Right lobe of liver (tissue), 6 donors: ENCODE data around the gene MAP3K14. TPM values are rescaled to one million over a fixed set of nuclear protein-coding genes. Genes with fewer than 3 reads are reported as not detected.
A peak's percentile ranks its signal among the peaks of the same experiment; 100 is the strongest.

ENCODE experiments used
- ATAC-seq, 4 donors: fragments of 200-7000 bp; cut with Tn5 transposase; one replicate each; pipeline ENCODE4 v1.9.1; 2020; ENCODE audit warnings: mild to moderate bottlenecking in 4 of 4, moderate library complexity in 4 of 4
- DNase-seq, 3 donors: peaks; one replicate each; pipeline ENCODE4 v3.0.0-alpha.2; 2020
- H3K27ac ChIP-seq, 3 donors: fragments of 200-600 bp; one replicate each; pipeline ENCODE4 v1.8.0; 2022
- H3K27me3 ChIP-seq, 2 donors: fragments of 200-600 bp; one replicate each; pipeline ENCODE4 v1.8.0; 2022
- H3K36me3 ChIP-seq, 4 donors: fragments of 200-600 bp; sonication (generic) in 1 of 4; one replicate each; pipeline versions ENCODE4 v1.5.1 to v1.8.0; 2017 to 2022; ENCODE audit warnings: control low read depth in 1 of 4
- H3K4me1 ChIP-seq, 4 donors: fragments of 200-600 bp; sonication (generic) in 1 of 4; one replicate each; pipeline versions ENCODE4 v1.5.1 to v1.8.0; 2017 to 2022; ENCODE audit warnings: control low read depth in 1 of 4
- H3K4me3 ChIP-seq, 3 donors: fragments of 200-600 bp; one replicate each; pipeline ENCODE4 v1.8.0; 2022
- H3K9me3 ChIP-seq, 4 donors: fragments of 200-600 bp; sonication (generic) in 1 of 4; one replicate each; pipeline versions ENCODE4 v1.5.1 to v1.8.0; 2017 to 2022; ENCODE audit warnings: control low read depth in 1 of 4
- POLR2A ChIP-seq: fragments of 450-650 bp; IDR thresholded peaks from one replicate; pipeline ENCODE4 v1.6.1; 2017; ENCODE audit warnings: antibody characterized with exemption, mild to moderate bottlenecking
- WGBS: methylation state at CpG from one replicate; pipeline ENCODE4 v1.1.6; 2018; ENCODE audit warnings: low coverage, low lambda C conversion rate; ENCODE audit not compliant: insufficient coverage; ENCODE audit errors: missing lambda C conversion rate; 5-methylcytosine and 5-hydroxymethylcytosine counted together
- intact Hi-C, 2 donors: fragments of 100-400 bp; cut with DNase I; formaldehyde crosslinking; loops; one replicate each; pipeline versions ENCODE4 v1.11.2 to v1.14.1; 2022
- long read RNA-seq: library from polyadenylated mRNA; unstranded; transcript quantifications from one replicate; pipeline ENCODE4 v2.0.0, GENCODE V29; 2019
- total RNA-seq, 6 experiments: library from RNA; depleted of rRNA in 2 of 6; stranded (reverse); fragments of >200 nt in 2 of 6; fragmentation: NEBNext Ultra II Directional in 3 of 6; extraction: Animal tissue kit (Norgen Biotek cat#: 25700) in 3 of 6; gene quantifications; one replicate each; pipeline versions ENCODE4 v1.1.0 to v1.2.4, GENCODE V29; 2016 to 2023
- TF ChIP-seq, protein P1 (sequence below), 4 donors: fragments of 200-600 bp in 3 of 4; fragments of 450-650 bp in 1 of 4; IDR thresholded peaks; one replicate each; pipeline versions ENCODE4 v1.5.1 to v1.8.0; 2016 to 2022; ENCODE audit warnings: antibody characterized with exemption in 4 of 4, mild to moderate bottlenecking in 2 of 4
- donor health status: DM: no; HTN: yes; CAD: no.
- donor health status: DM: no; HTN: no; CAD: no.
- donor health status: DM: no; HTN: no; CAD: no.
- donor health status: DM: no; HTN: yes; CAD: no.
- donor health status: DM: no; HTN: yes; CAD: no.

The MAP3K14 gene
- total RNA-seq, result 1 to 10 TPM; 4.8 to 7.8 (median 6.3) TPM
- long read RNA-seq, result 0 reads

DNA sequence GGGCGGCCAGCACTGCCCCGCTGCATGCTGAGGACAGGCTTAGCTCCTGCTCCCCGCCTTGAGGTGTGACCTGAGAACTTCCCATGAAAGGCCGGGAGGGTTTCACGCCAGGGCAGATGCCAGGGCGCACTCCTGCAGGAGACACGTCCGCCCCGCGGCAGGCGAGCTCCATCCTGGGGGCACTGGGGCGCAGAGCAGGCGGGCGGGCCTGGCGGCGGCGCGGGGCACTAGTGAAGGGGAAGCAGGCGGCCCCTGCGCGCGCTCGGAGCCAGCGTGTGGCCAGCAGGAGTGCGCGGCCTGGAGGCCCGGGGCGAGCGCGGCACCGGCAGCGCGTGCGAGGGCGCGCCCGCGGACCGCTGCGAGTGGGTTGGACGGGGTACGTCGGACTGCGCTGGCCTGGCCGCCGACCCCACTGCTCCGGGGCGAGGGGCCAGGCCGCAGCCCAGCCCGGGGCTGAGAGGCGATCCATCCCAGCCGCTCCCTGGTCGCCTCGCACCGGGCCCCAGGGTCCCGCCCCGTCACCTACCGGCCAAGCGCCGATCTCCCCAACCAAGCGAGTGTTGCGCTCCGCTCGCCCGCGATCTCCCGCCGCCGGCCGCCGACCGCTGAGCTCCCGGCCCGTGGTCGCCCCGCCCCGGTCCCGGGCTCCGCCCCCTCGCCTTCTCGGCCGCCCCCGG is at the start of gene MAP3K14:
MAP3K14 (minus strand) TSS at position 587 of the 677 bp plus-strand sequence. CDS start 26,275 bp downstream, outside the sequence.
- peak in 2 of 3 donors; percentile 79 to 84 for DNase-seq
- peak; percentile 2 to 44 (median 36) for ATAC-seq
- Histone ChIP-seq H3K4me1 (peaks cover 0 to 44% (median 22%) of the 10 kb centered on the region in 4 donors), H3K36me3 (no peaks in the 10 kb centered on the region), H3K27me3 (no peaks in the 10 kb centered on the region), H3K27ac (peak within 1 kb of the TSS; percentile 86 to 93 (median 87)), H3K9me3 (no peaks in the 10 kb centered on the region), H3K4me3 (peak within 1 kb of the TSS; percentile 65 to 86 (median 80))
- peak; percentile 99 for TF ChIP-seq POLR2A
- TF ChIP-seq, protein P1, sequence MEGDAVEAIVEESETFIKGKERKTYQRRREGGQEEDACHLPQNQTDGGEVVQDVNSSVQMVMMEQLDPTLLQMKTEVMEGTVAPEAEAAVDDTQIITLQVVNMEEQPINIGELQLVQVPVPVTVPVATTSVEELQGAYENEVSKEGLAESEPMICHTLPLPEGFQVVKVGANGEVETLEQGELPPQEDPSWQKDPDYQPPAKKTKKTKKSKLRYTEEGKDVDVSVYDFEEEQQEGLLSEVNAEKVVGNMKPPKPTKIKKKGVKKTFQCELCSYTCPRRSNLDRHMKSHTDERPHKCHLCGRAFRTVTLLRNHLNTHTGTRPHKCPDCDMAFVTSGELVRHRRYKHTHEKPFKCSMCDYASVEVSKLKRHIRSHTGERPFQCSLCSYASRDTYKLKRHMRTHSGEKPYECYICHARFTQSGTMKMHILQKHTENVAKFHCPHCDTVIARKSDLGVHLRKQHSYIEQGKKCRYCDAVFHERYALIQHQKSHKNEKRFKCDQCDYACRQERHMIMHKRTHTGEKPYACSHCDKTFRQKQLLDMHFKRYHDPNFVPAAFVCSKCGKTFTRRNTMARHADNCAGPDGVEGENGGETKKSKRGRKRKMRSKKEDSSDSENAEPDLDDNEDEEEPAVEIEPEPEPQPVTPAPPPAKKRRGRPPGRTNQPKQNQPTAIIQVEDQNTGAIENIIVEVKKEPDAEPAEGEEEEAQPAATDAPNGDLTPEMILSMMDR (IDR thresholded peaks at IDR 0.05), result peak in 1 of 4 donors; percentile 17
- WGBS, result no CpG with 5 or more reads among the region's 83 CpGs
- intact Hi-C loops, result no loop called here

DNA sequence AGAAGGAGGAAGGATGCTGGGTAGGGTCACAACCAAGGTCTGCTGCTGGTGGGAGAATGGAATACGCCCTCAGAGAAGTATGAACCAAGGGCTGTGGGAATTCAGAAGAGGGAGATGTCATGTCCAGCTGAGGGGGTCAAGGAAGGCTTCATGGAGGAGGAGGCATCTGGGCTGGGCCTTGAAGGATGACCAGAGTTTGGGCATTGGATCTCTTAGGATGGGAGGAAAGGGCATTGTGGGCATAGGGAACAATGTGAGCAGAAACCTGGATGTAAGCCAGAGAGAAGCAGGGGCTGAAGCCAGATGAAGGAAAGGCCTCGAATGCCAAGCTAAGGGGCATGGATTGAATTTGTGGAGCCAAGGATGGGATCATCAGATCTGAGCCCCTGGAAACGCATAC is 49.2 kb upstream of the MAP3K14 start:
- Histone ChIP-seq H3K27me3 (no peaks in the 10 kb centered on the region), H3K4me1 (peaks cover 0 to 4% (median 0%) of the 10 kb centered on the region in 4 donors), H3K27ac (no peak overlapping the region), H3K9me3 (no peaks in the 10 kb centered on the region), H3K36me3 (no peaks in the 10 kb centered on the region), H3K4me3 (no peak overlapping the region)
- intact Hi-C loops, result no loop called here
- peak in 1 of 3 donors; percentile 16 for DNase-seq
- no peak for ATAC-seq
- WGBS, result 81% methylated on average over 3 of the region's 3 CpGs
- TF ChIP-seq, protein P1 (IDR thresholded peaks at IDR 0.05), result no peak
- no peak for TF ChIP-seq POLR2A

DNA sequence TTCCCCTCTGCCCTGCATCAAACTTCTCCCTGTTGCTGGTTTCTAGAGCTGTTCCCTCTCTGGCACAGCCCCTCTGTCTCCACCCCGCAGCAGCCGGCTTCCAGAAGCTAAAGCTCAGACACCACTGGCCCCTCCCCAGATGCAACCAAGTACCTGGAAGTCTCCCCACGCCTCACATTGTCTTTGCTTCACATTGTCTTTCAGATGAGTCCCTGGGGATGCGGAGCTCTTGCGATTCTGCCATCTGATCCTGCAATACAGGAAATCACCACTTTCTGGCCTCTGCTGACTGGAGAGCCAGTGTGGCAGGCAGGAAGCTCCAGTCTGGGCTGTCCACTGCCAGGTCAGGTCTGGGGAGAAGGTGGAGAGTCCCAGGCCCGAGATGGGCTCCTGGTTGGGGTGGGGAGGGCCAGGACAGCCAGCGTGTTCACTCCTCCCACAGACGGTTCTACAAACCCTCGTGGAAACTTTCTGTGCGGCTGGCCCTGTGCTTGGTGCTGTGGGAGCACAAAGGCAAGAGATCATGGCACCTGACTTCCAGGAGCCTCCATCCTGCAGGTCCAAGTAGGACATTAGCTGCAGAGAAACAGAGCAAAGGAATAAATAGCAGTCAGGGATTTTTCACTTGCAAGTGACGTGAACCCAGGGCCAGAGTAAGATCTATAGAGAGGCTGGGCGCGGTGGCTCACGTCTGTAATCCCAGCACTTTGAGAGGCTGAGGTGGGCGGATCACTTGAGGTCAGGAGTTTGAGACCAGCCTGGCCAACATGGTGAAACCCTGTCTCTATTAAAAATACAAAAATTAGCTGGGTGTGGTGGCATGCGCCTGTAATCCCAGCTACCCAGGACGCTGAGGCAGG is 47.9 kb upstream of the MAP3K14 start:
- no peak overlapping the region for H3K4me3 ChIP-seq
- no peak overlapping the region for H3K27ac ChIP-seq
- H3K36me3 ChIP-seq, result no peaks in the 10 kb centered on the region
- H3K4me1 ChIP-seq, result no peaks in the 10 kb centered on the region
- intact Hi-C loops, result no loop called here
- 72% methylated on average over 13 of the region's 17 CpGs for WGBS
- ATAC-seq (no peak), DNase-seq (peak in 1 of 3 donors; percentile 31)
- no peaks in the 10 kb centered on the region for H3K27me3 ChIP-seq
- TF ChIP-seq, protein P1 (IDR thresholded peaks at IDR 0.05), result no peak
- TF ChIP-seq POLR2A, result no peak
- H3K9me3 ChIP-seq, result no peaks in the 10 kb centered on the region

DNA sequence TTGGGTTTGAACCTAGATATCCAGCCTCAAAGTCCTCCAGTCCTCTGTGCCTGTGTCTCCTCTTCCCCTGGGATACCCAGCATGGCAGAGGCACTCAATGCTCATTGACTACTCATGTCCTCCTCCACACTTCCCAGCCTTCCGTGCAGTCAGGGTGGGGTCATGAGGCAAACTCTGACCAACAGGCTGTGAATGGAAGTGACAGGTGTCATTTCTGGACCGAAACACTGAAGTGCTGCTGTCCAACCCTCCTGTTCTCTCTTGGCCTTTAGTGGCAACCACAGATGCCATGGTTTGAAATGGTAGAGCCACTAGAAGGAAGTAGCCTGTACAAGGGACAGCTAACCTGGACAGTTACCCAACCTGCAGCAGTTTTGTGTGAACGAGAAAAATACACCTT is 46.7 kb upstream of the MAP3K14 start:
- peak in 1 of 3 donors; percentile 14 for DNase-seq
- TF ChIP-seq, protein P1 (IDR thresholded peaks at IDR 0.05), result no peak
- TF ChIP-seq POLR2A, result no peak
- no peaks in the 10 kb centered on the region for H3K36me3 ChIP-seq
- H3K9me3 ChIP-seq, result no peaks in the 10 kb centered on the region
- H3K4me3 ChIP-seq, result no peak overlapping the region
- ATAC-seq, result no peak
- no peaks in the 10 kb centered on the region for H3K4me1 ChIP-seq
- intact Hi-C loops, result no loop called here
- no peaks in the 10 kb centered on the region for H3K27me3 ChIP-seq
- H3K27ac ChIP-seq, result no peak overlapping the region
- WGBS, result 84% methylated on average over 3 of the region's 3 CpGs
